A549 treated with GW870086 at 1 μM for 4 hours (cell line): ENCODE data around the gene ENTPD6. TPM values are rescaled to one million over a fixed set of nuclear protein-coding genes. Genes with fewer than 3 reads are reported as not detected.

Source experiments
- total RNA-seq: library from RNA; stranded (reverse); fragments of 200-300 nt; extraction: Qiagen RNA extraction; gene quantifications from 5 replicates; pipeline ENCODE4 v1.2.3, GENCODE V29; 2022; ENCODE audit warnings: low read depth

The ENTPD6 gene
- total RNA-seq, result 139 to 161 TPM (median 150 TPM) in 5 replicates

DNA sequence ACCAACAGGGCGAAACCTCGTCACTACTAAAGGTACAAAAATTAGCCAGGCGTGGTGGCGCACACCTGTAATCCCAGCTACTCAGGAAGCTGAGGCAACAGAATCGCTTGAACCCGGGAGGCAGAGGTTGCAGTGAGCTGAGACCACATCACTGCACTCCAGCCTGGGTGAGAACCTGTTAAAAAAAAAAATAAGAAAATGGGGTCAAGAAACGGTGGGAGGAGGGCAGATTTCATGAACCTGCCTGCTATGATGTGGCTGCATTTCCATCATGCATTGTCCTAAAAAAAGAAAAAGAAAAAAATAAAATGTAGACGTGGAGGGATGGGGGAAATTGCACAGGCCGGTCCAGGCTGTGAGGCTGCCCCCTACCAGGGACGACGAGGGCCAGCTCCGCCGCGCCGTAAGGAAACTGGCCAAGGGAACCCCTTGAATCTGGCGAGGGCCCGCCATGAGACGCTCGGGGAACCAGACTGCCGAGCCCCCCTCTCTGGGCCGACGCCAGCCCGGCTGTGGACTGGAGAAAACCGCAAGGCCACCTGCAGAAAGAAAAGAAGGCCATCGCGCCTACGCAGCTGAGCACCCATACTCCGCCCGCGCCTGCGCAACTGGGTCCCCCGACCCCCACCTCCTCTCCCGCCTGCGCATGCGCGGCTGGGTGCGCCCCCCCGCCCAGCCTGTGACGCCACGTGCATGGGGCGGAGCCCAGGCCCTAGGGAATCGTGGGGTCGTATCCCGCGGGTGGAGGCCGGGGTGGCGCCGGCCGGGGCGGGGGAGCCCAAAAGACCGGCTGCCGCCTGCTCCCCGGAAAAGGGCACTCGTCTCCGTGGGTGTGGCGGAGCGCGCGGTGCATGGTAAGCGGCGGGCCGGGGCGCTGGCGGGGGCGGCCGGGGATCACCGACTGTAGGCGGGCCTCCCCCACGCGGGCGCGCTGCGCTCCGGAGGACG, at the start of gene ENTPD6:
Gene ENTPD6 (plus strand): TSS at position 699 of the 948 bp plus-strand sequence. CDS start 10,825 bp downstream, outside the sequence.

DNA sequence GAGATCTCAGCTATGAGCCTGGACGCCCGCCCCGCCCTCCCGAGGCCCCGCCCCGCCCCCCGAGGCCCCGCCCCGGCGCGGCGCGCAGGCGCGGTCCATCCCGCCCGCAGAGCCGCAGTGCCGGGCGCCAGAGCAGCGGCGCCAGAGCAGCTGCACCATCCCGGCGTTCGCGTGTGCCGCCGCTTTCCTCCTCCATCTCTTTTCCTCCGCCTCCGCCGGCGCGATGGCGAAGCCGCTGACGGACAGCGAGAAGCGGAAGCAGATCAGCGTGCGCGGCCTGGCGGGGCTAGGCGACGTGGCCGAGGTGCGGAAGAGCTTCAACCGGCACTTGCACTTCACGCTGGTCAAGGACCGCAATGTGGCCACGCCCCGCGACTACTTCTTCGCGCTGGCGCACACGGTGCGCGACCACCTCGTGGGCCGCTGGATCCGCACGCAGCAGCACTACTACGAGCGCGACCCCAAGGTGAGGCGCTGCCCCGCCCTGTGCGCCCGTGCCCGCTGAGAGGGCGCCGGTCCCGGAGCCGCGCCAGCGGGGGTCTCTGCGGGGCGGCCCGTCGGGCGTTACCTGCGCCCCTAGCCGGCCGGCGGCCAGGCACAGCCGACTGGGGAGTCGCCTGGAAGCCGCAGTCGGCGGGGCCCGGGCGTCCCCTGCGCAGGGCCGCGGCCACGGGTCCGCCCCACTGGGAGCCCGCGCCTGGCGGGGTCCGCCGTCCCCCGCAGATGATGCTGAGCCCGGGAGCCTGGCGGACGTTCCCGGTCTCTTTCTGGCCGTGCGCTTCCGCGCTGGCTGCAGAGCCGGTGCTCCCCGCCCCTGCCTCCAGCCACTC, 52.7 kb downstream of the ENTPD6 start, which contains the start of gene PYGB:
Gene PYGB (plus strand): TSS at position 130 of the 830 bp plus-strand sequence. CDS start 94 bp downstream, at position 224.

Other genes starting within 250 kb of the ENTPD6 start
- gene CST7, start 246.4 kb upstream of the ENTPD6 start, total RNA-seq, result 0.14 to 0.19 TPM in 2 of 5 replicates, not detected in the others
- gene APMAP, start 203.0 kb upstream of the ENTPD6 start, total RNA-seq, result 162 to 181 TPM (median 174 TPM) in 5 replicates
- gene ACSS1, start 137.6 kb upstream of the ENTPD6 start, total RNA-seq, result 10.3 to 14.6 TPM (median 14.0 TPM) in 5 replicates
- gene VSX1, start 113.6 kb upstream of the ENTPD6 start, total RNA-seq, result 0.43 to 1.1 TPM (median 0.61 TPM) in 5 replicates
- 229 to 300 TPM (median 288 TPM) in 5 replicates for gene PYGB, start 52.4 kb downstream of the ENTPD6 start, total RNA-seq
- gene ABHD12, start 195.1 kb downstream of the ENTPD6 start, total RNA-seq, result 106 to 141 TPM (median 140 TPM) in 5 replicates
- 27.7 to 35.5 TPM (median 32.2 TPM) in 5 replicates for gene GINS1, start 212.0 kb downstream of the ENTPD6 start, total RNA-seq